ENCODE results near the gene ATMIN. TPM values are rescaled to one million over a fixed set of nuclear protein-coding genes. Genes with fewer than 3 reads are reported as not detected.

The ATMIN gene
- total RNA-seq, result 43.1 to 45.6 TPM (median 43.2 TPM) in 3 replicates

- peaks cover 27% of the 10 kb centered on the region for H3K4me1 Mint-ChIP-seq
- DNase-seq (ENCODE audit: low spot score in 2 of 2, unreplicated experiment in 2 of 2), result peak; percentile 89 to 91
- peak within 1 kb of the TSS; percentile 82 for H3K4me3 Mint-ChIP-seq
- H3K9me3 Mint-ChIP-seq, result peaks cover 9% of the 10 kb centered on the region
- H3K27me3 Mint-ChIP-seq (ENCODE audit: low read depth), result no peaks in the 10 kb centered on the region
- peak; percentile 90 for TF ChIP-seq CTCF (IDR thresholded peaks at IDR 0.05; ENCODE audit: unreplicated experiment)
- peaks cover 4% of the 10 kb centered on the region for H3K36me3 Mint-ChIP-seq
- peak within 1 kb of the TSS; percentile 72 for H3K27ac Mint-ChIP-seq
Observed at GRCh38 chr16:81035398-81035974, at the start of gene ATMIN. TSS of gene ATMIN (plus strand) at chr16:81035842. CDS start at chr16:81035871, 29 bp downstream.

GRCh38 chr16:80986557-80986956 is 49.1 kb upstream of the ATMIN start:
- Mint-ChIP-seq H3K4me3 (no peak overlapping the region), H3K9me3 (no peaks in the 10 kb centered on the region), H3K36me3 (peaks cover 3% of the 10 kb centered on the region), H3K4me1 (peaks cover 14% of the 10 kb centered on the region), H3K27me3 (ENCODE audit: low read depth) (no peaks in the 10 kb centered on the region), H3K27ac (no peak overlapping the region)
- TF ChIP-seq CTCF (IDR thresholded peaks at IDR 0.05; ENCODE audit: unreplicated experiment), result no peak
- DNase-seq (ENCODE audit: low spot score in 2 of 2, unreplicated experiment in 2 of 2), result no peak

GRCh38 chr16:80988756-80989155 is 46.9 kb upstream of the ATMIN start:
- Mint-ChIP-seq H3K4me1 (peaks cover 25% of the 10 kb centered on the region), H3K4me3 (no peak overlapping the region), H3K27me3 (ENCODE audit: low read depth) (no peaks in the 10 kb centered on the region), H3K9me3 (no peaks in the 10 kb centered on the region), H3K27ac (no peak overlapping the region), H3K36me3 (peaks cover 4% of the 10 kb centered on the region)
- DNase-seq (ENCODE audit: low spot score in 2 of 2, unreplicated experiment in 2 of 2), result no peak
- TF ChIP-seq CTCF (IDR thresholded peaks at IDR 0.05; ENCODE audit: unreplicated experiment), result no peak

GRCh38 chr16:80989801-80990200 is 45.8 kb upstream of the ATMIN start:
- no peaks in the 10 kb centered on the region for H3K27me3 Mint-ChIP-seq (ENCODE audit: low read depth)
- no peak overlapping the region for H3K27ac Mint-ChIP-seq
- H3K4me3 Mint-ChIP-seq, result no peak overlapping the region
- no peak for DNase-seq (ENCODE audit: low spot score in 2 of 2, unreplicated experiment in 2 of 2)
- no peak for TF ChIP-seq CTCF (IDR thresholded peaks at IDR 0.05; ENCODE audit: unreplicated experiment)
- H3K9me3 Mint-ChIP-seq, result no peaks in the 10 kb centered on the region
- peaks cover 4% of the 10 kb centered on the region for H3K36me3 Mint-ChIP-seq
- H3K4me1 Mint-ChIP-seq, result peaks cover 27% of the 10 kb centered on the region

- Mint-ChIP-seq H3K27me3 (ENCODE audit: low read depth) (no peaks in the 10 kb centered on the region), H3K9me3 (no peaks in the 10 kb centered on the region), H3K27ac (no peak overlapping the region), H3K36me3 (peaks cover 4% of the 10 kb centered on the region), H3K4me1 (peaks cover 26% of the 10 kb centered on the region), H3K4me3 (no peak overlapping the region)
- DNase-seq (ENCODE audit: low spot score in 2 of 2, unreplicated experiment in 2 of 2), result no peak
- TF ChIP-seq CTCF (IDR thresholded peaks at IDR 0.05; ENCODE audit: unreplicated experiment), result no peak
Observed at GRCh38 chr16:80990577-80990976, 45.1 kb upstream of the ATMIN start.

- H3K36me3 Mint-ChIP-seq, result peaks cover 4% of the 10 kb centered on the region
- TF ChIP-seq CTCF (IDR thresholded peaks at IDR 0.05; ENCODE audit: unreplicated experiment), result no peak
- H3K4me3 Mint-ChIP-seq, result no peak overlapping the region
- H3K9me3 Mint-ChIP-seq, result no peaks in the 10 kb centered on the region
- peaks cover 24% of the 10 kb centered on the region for H3K4me1 Mint-ChIP-seq
- no peaks in the 10 kb centered on the region for H3K27me3 Mint-ChIP-seq (ENCODE audit: low read depth)
- no peak overlapping the region for H3K27ac Mint-ChIP-seq
- DNase-seq (ENCODE audit: low spot score in 2 of 2, unreplicated experiment in 2 of 2), result no peak
Observed at GRCh38 chr16:80990978-80991377, 44.7 kb upstream of the ATMIN start.
